ENCODE results near the gene ZDHHC11.

- TF ChIP-seq CTCF (IDR thresholded peaks at IDR 0.05; ENCODE audit: insufficient read depth, low read length): no peak
- TF ChIP-seq POLR2AphosphoS5 (IDR thresholded peaks at IDR 0.05; ENCODE audit: low read depth): no peak
These were observed 74.6 kb downstream of the ZDHHC11 start for GRCh38 chr5:775961-776861.
